HG03558 (cell line): ENCODE data around the gene TRPM5.

ENCODE experiments used
- ATAC-seq: cut with Tn5 transposase; IDR thresholded peaks from one replicate; pipeline ENCODE4 v1.9.1; 2021; ENCODE audit warnings: moderate number of reproducible peaks; ENCODE audit not compliant: unreplicated experiment; ENCODE audit errors: extremely low read depth

TRPM5 gene

GRCh38 chr11:2409611-2410468 is 34.5 kb downstream of the TRPM5 start:
- ATAC-seq = no peak

- no peak for ATAC-seq
Observed at GRCh38 chr11:2409126-2409525, 35.2 kb downstream of the TRPM5 start.

DNA sequence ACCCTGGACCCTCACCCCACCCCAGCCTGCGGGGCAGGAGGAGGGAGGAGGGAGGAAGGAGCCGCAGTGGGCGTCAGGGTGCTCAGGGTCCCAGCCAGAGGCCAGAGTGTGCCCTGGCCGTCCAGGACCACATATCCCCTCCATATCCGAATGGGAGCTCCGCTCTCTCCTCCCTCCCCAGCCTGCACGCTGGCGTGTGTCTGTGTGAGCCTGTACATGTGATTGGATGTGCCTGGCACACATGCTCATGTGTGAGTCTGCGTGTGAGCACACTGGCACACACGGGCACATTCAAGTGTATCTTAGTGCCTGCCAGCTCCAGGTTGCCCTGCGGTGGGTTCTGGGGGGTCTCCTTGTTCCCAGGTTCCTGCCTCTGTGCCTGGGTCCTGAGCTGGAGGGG is 35.6 kb downstream of the TRPM5 start:
- no peak for ATAC-seq

GRCh38 chr11:2406878-2407410 is 37.4 kb downstream of the TRPM5 start:
- ATAC-seq = no peak

DNA sequence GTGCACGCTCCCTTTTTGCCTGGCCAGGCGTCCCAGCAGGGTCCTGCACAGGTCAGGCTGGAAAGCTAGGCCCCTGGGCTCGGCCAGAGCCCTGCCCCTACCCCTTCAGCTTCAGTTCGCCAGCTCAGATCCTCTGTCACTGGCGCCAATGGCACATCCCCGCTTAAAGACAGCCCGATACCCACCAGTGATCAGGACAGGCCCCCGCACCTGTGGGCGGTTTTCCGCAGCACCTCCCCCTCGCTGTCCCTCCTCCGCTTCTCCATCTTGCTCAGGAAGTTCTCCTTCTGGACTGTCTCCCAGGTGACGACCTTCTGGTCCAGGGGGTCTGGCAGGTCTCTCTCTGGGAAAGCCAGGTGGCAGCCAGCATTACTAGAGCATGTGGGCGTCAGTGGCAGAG is 37.9 kb downstream of the TRPM5 start:
- ATAC-seq = no peak

GRCh38 chr11:2404735-2405196 is 39.5 kb downstream of the TRPM5 start:
- ATAC-seq = no peak

- ATAC-seq = no peak
Observed at GRCh38 chr11:2402890-2403645, 41.2 kb downstream of the TRPM5 start.

- ATAC-seq = no peak
Observed at GRCh38 chr11:2402106-2402505, 42.2 kb downstream of the TRPM5 start.

DNA sequence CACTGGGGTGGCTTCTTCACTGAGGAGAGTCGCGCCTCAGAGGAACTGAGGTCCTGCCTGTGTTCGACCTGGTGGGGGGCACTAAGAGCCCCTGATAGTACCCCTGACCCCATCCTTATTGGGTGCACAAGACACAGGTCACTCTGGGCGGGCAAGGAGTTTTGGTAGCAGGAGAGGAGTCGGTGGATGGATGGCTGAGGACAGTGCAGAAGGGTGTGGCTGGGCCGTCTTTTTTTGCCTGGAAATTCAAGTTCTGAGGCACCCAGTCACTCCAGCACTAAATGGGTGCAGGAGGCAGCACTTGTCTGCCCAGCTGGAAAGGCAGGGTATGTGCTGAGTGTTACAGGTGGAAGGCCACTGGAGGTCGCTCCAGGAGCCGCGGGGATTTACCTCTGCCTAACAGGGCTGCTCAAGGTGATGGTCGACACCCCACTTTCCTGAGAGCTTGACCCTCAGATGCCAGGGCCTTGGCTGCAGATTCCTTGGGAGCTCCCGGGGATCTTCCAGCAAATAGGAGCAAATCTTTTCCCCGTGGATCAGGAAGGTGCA is 42.8 kb downstream of the TRPM5 start:
- no peak for ATAC-seq

GRCh38 chr11:2400762-2401435 is 43.4 kb downstream of the TRPM5 start:
- ATAC-seq = no peak

GRCh38 chr11:2400069-2400761 is 44.1 kb downstream of the TRPM5 start, which contains the start of gene TSSC4:
Gene TSSC4, plus strand, starts transcription at chr11:2400750. Its CDS starts 1,884 bp downstream, at chr11:2402634.
- ATAC-seq = peak; percentile 61

GRCh38 chr11:2399488-2400068 is 44.7 kb downstream of the TRPM5 start:
- peak; percentile 7 for ATAC-seq

DNA sequence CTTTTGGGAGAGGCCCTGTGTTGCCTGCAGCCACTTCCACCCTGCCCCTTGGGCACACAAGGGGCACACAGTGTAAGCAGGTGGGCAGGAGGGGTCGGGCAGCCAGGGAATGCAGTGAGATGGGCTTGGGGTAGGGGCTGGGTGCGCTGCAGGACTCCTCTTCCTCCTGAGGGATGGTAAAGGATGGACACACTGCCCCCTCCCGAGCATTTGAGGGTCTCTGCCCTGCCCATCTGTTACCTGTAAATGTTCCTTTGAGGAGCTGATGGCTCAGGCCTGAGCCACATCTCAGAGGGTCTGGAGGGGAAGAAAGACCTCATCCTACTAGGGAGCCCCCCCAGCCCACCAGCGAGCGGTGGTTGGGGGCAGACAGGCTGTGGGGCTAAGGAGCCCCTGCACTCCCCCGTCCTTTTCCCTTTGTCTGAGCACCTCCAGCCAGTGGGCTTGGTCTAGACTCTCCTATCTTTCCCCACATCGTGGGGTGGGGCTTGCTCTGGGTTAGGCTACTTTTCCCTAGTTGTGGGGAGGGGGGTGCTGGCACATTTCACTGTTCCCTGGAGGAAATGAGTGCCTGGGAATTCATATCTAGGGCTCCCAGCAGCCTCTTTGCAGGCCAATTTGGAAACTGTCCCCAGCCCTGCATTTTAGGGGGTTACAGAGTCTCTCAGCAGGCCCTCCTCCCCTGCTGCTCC is 45.5 kb downstream of the TRPM5 start:
- no peak for ATAC-seq

DNA sequence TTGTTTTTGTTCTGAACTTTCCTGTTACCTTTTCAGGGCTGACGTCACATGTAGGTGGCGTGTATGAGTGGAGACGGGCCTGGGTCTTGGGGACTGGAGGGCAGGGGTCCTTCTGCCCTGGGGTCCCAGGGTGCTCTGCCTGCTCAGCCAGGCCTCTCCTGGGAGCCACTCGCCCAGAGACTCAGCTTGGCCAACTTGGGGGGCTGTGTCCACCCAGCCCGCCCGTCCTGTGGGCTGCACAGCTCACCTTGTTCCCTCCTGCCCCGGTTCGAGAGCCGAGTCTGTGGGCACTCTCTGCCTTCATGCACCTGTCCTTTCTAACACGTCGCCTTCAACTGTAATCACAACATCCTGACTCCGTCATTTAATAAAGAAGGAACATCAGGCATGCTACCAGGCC is 47.3 kb downstream of the TRPM5 start:
- ATAC-seq = no peak

DNA sequence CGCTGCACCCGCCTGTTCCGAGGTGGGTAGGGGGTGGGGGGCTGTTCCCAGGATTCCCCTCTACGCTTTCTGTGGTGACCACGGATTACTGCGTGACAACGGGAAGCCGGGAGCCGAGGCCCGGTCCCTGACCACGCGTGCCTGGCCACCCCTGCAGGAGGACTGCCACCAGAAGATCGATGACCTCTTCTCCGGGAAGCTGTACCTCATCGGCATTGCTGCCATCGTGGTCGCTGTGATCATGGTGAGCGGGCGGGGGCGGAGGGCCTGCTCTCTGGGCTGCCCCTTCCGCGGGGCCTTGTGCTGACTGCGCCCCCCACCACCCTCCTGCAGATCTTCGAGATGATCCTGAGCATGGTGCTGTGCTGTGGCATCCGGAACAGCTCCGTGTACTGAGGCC is 47.8 kb downstream of the TRPM5 start:
- no peak for ATAC-seq

DNA sequence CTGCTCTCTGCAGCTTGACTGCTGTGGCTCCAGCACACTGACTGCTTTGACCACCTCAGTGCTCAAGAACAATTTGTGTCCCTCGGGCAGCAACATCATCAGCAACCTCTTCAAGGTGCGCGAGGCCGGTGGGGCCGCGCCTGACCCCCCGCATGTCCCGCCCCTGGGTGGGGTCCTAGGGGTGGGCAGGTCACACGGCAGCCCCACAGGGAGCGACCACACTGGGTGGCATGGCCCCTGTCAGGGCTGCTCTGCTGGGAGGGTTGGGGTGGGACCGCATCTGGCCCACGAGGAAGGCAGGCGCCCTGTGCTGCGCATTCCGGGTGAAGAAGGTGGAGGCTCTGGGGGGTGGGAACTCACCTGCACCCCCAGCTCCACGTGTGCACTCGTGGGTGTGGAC is 48.5 kb downstream of the TRPM5 start:
- ATAC-seq = no peak

GRCh38 chr11:2395211-2395730 is 49.0 kb downstream of the TRPM5 start:
- ATAC-seq = no peak

- ATAC-seq = no peak
Observed at GRCh38 chr11:2394818-2395105, 49.6 kb downstream of the TRPM5 start.
